ENCODE results near the gene XRN2.
A peak's percentile ranks its signal among the peaks of the same experiment; 100 is the strongest.

The XRN2 gene, protein sequence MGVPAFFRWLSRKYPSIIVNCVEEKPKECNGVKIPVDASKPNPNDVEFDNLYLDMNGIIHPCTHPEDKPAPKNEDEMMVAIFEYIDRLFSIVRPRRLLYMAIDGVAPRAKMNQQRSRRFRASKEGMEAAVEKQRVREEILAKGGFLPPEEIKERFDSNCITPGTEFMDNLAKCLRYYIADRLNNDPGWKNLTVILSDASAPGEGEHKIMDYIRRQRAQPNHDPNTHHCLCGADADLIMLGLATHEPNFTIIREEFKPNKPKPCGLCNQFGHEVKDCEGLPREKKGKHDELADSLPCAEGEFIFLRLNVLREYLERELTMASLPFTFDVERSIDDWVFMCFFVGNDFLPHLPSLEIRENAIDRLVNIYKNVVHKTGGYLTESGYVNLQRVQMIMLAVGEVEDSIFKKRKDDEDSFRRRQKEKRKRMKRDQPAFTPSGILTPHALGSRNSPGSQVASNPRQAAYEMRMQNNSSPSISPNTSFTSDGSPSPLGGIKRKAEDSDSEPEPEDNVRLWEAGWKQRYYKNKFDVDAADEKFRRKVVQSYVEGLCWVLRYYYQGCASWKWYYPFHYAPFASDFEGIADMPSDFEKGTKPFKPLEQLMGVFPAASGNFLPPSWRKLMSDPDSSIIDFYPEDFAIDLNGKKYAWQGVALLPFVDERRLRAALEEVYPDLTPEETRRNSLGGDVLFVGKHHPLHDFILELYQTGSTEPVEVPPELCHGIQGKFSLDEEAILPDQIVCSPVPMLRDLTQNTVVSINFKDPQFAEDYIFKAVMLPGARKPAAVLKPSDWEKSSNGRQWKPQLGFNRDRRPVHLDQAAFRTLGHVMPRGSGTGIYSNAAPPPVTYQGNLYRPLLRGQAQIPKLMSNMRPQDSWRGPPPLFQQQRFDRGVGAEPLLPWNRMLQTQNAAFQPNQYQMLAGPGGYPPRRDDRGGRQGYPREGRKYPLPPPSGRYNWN

DNA sequence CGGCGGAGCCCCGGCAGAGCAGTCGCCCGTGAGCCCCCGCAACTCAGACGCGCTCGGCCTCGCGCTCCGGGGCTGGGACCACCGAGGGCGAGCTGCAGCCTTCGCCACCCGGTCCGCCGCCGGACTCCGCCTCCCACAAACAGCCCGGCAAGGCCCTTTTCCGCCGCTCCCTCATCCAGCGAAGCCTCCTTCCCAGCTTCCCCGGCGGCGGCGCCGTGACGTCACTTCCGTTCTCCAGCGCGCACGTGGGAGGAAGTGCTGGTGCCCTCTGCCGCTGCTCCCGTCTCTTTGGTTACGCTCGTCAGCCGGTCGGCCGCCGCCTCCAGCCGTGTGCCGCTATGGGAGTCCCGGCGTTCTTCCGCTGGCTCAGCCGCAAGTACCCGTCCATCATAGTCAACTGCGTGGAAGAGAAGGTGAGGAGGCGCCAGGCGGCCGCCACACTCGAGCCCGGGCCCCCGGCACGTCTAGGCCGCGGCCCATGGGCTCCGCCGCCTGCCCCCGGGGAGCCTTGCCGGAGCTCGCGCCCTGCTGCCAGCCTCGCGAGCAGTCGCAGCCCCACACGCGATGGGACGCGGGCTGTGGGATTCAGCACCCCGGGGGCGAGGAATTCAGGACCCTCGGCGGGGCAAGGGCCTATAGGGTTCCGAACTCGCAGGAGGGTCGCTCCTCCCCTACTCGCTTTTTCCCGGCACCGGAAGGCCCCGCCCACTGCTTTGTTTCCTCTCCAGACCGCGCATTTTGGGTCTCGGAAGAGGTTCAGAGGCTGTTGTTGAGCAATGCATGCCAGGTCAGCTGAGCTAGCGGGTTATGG is at the start of gene XRN2:
Gene XRN2 (plus strand): TSS at position 271 of the 811 bp plus-strand sequence. CDS start 68 bp downstream, at position 339.
- H3K4me3 ChIP-seq (ENCODE audit: low read depth, low read length): peak within 1 kb of the TSS; percentile 97
- H3K9me3 ChIP-seq (ENCODE audit: control insufficient read depth, insufficient read depth, low read length): no peaks in the 10 kb centered on the region
- H3K27ac ChIP-seq (ENCODE audit: low read depth, low read length): peak within 1 kb of the TSS; percentile 99
- no peaks in the 10 kb centered on the region for H3K27me3 ChIP-seq (ENCODE audit: control insufficient read depth, insufficient read depth, low read length)
- H3K9ac ChIP-seq (ENCODE audit: low read depth, low read length): peak within 1 kb of the TSS; percentile 100
- peaks cover 14% of the 10 kb centered on the region for H3K4me1 ChIP-seq (ENCODE audit: control insufficient read depth, insufficient read depth, low read length)
- 0 out of 2 replicates have a peak, but pooled peaks cover 4% of the 10 kb centered on the region for H3K36me3 ChIP-seq (ENCODE audit: control insufficient read depth, insufficient read depth, low read length)

- H3K27ac ChIP-seq (ENCODE audit: low read depth, low read length): no peak overlapping the region
- no peak overlapping the region for H3K9ac ChIP-seq (ENCODE audit: low read depth, low read length)
- no peaks in the 10 kb centered on the region for H3K9me3 ChIP-seq (ENCODE audit: control insufficient read depth, insufficient read depth, low read length)
- no peaks in the 10 kb centered on the region for H3K4me1 ChIP-seq (ENCODE audit: control insufficient read depth, insufficient read depth, low read length)
- no peaks in the 10 kb centered on the region for H3K36me3 ChIP-seq (ENCODE audit: control insufficient read depth, insufficient read depth, low read length)
- no peak overlapping the region for H3K4me3 ChIP-seq (ENCODE audit: low read depth, low read length)
- no peaks in the 10 kb centered on the region for H3K27me3 ChIP-seq (ENCODE audit: control insufficient read depth, insufficient read depth, low read length)
These were observed 45.9 kb upstream of the XRN2 start for GRCh38 chr20:21257192-21257591.

- H3K9me3 ChIP-seq (ENCODE audit: control insufficient read depth, insufficient read depth, low read length): no peaks in the 10 kb centered on the region
- H3K4me1 ChIP-seq (ENCODE audit: control insufficient read depth, insufficient read depth, low read length): no peaks in the 10 kb centered on the region
- H3K9ac ChIP-seq (ENCODE audit: low read depth, low read length): no peak overlapping the region
- H3K27me3 ChIP-seq (ENCODE audit: control insufficient read depth, insufficient read depth, low read length): no peaks in the 10 kb centered on the region
- no peaks in the 10 kb centered on the region for H3K36me3 ChIP-seq (ENCODE audit: control insufficient read depth, insufficient read depth, low read length)
- no peak overlapping the region for H3K27ac ChIP-seq (ENCODE audit: low read depth, low read length)
- H3K4me3 ChIP-seq (ENCODE audit: low read depth, low read length): no peak overlapping the region
These were observed 44.7 kb upstream of the XRN2 start for GRCh38 chr20:21258411-21258810.

DNA sequence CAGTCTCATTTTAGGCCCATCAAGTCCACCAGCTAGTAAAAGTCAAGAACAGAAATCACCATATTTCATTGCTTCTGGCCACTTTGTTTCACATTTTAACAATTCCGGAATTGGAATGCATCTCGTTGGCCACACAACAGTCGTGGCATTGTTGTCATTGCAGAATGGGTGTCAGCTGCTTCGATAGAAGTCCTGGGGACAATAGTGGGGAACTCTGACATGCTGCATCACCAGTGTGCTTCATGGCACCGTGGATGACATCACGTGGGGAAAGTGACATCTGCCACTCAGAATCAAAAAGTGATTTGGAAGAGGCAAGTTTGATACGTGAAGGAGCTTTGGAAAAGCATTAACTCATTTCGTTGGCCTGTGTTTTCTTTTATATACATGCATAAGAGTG is 43.8 kb upstream of the XRN2 start:
- Histone ChIP-seq H3K4me1 (ENCODE audit: control insufficient read depth, insufficient read depth, low read length) (no peaks in the 10 kb centered on the region), H3K27ac (ENCODE audit: low read depth, low read length) (no peak overlapping the region), H3K4me3 (ENCODE audit: low read depth, low read length) (no peak overlapping the region), H3K27me3 (ENCODE audit: control insufficient read depth, insufficient read depth, low read length) (no peaks in the 10 kb centered on the region), H3K9ac (ENCODE audit: low read depth, low read length) (no peak overlapping the region), H3K9me3 (ENCODE audit: control insufficient read depth, insufficient read depth, low read length) (no peaks in the 10 kb centered on the region), H3K36me3 (ENCODE audit: control insufficient read depth, insufficient read depth, low read length) (no peaks in the 10 kb centered on the region)

GRCh38 chr20:21262812-21263211 is 40.3 kb upstream of the XRN2 start:
- Histone ChIP-seq H3K27ac (ENCODE audit: low read depth, low read length) (no peak overlapping the region), H3K27me3 (ENCODE audit: control insufficient read depth, insufficient read depth, low read length) (no peaks in the 10 kb centered on the region), H3K9me3 (ENCODE audit: control insufficient read depth, insufficient read depth, low read length) (no peaks in the 10 kb centered on the region), H3K4me3 (ENCODE audit: low read depth, low read length) (no peak overlapping the region), H3K36me3 (ENCODE audit: control insufficient read depth, insufficient read depth, low read length) (no peaks in the 10 kb centered on the region), H3K4me1 (ENCODE audit: control insufficient read depth, insufficient read depth, low read length) (no peaks in the 10 kb centered on the region), H3K9ac (ENCODE audit: low read depth, low read length) (no peak overlapping the region)

DNA sequence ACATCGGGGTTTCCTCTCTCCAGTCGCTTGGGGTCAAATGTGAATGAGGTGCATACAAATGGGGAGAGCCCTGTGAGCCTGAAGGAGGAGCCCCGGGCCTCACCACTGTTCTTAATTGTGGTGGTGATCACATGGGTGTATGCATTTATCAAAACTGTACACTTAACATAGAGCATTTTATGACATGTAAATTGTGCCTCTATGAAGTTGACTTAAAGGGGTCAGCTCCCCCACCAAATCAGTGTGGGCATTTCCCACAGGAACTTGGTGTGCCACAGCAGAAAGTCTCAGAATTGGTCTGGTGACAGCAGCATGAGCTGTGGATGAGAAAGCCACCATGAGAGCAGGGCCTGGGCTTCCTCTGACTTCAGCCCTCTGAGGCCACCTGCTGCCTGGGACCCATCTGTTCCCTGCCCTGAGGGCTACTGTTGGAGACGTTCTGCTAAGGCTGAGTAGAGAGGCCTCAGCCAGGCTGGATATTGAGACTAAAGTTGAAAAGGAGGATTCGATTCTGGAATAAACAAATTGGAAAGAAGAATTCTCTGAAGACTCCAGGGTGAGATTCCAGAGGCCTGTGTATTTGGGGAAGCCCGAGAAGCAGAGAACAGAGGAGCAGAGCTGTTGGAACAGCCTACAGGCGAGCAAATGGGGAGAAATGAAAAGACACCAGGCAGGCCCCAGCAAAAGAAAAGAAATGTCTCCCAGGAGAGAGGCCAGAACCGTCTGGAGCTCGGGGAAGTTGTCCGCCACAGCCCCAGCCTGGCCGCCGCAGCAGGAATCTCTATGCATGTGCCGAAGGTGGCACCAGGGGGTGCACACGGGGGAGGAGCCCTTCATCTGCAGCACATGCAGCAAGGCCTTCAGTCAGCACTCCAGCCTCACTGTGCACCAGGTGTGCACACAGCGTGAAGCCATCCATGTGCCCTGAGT is 37.6 kb upstream of the XRN2 start:
- H3K27me3 ChIP-seq (ENCODE audit: control insufficient read depth, insufficient read depth, low read length): no peaks in the 10 kb centered on the region
- no peaks in the 10 kb centered on the region for H3K9me3 ChIP-seq (ENCODE audit: control insufficient read depth, insufficient read depth, low read length)
- no peaks in the 10 kb centered on the region for H3K36me3 ChIP-seq (ENCODE audit: control insufficient read depth, insufficient read depth, low read length)
- no peaks in the 10 kb centered on the region for H3K4me1 ChIP-seq (ENCODE audit: control insufficient read depth, insufficient read depth, low read length)
- H3K4me3 ChIP-seq (ENCODE audit: low read depth, low read length): no peak overlapping the region
- H3K27ac ChIP-seq (ENCODE audit: low read depth, low read length): no peak overlapping the region
- H3K9ac ChIP-seq (ENCODE audit: low read depth, low read length): no peak overlapping the region

DNA sequence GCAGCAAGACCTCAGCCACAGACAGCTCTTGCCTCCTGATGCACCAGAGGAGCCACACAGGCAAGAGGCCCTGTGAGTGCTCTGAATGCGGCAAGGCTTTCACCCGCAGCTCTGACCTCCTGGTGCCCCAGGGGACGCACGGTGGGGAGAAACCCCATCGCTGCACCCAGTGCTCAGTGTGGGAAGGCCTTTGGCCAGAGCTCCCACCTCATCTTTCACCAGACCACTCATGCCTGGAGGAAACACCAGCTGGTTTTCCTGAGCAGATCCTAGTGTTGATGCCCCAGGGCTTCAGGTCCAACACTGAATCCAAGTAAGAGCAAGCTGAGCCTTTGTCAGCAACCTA is 37.0 kb upstream of the XRN2 start:
- Histone ChIP-seq H3K36me3 (ENCODE audit: control insufficient read depth, insufficient read depth, low read length) (no peaks in the 10 kb centered on the region), H3K27me3 (ENCODE audit: control insufficient read depth, insufficient read depth, low read length) (no peaks in the 10 kb centered on the region), H3K9ac (ENCODE audit: low read depth, low read length) (no peak overlapping the region), H3K9me3 (ENCODE audit: control insufficient read depth, insufficient read depth, low read length) (no peaks in the 10 kb centered on the region), H3K27ac (ENCODE audit: low read depth, low read length) (no peak overlapping the region), H3K4me3 (ENCODE audit: low read depth, low read length) (no peak overlapping the region), H3K4me1 (ENCODE audit: control insufficient read depth, insufficient read depth, low read length) (no peaks in the 10 kb centered on the region)

GRCh38 chr20:21269772-21270171 is 33.4 kb upstream of the XRN2 start:
- H3K4me1 ChIP-seq (ENCODE audit: control insufficient read depth, insufficient read depth, low read length): no peaks in the 10 kb centered on the region
- no peak overlapping the region for H3K27ac ChIP-seq (ENCODE audit: low read depth, low read length)
- no peaks in the 10 kb centered on the region for H3K9me3 ChIP-seq (ENCODE audit: control insufficient read depth, insufficient read depth, low read length)
- no peaks in the 10 kb centered on the region for H3K36me3 ChIP-seq (ENCODE audit: control insufficient read depth, insufficient read depth, low read length)
- no peak overlapping the region for H3K4me3 ChIP-seq (ENCODE audit: low read depth, low read length)
- H3K9ac ChIP-seq (ENCODE audit: low read depth, low read length): no peak overlapping the region
- no peaks in the 10 kb centered on the region for H3K27me3 ChIP-seq (ENCODE audit: control insufficient read depth, insufficient read depth, low read length)

DNA sequence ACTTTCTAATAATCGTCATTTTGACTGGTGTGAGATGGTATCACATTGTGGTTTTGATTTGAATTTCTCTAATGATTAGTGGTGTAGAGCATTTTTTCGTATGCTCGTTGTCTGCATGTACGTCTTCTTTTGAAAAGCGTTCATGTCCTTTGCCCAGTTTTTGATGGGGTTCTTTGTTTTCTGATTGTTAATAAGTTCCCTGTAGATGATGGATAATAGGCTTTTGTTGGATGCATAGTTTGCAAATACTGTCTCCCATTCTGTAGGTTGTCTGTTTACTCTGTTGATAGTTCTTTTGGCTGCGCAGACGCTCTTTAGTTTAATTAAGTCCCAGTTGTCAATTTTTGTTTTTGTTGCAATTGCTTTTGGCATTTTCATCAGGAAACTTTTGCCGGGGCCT is 32.3 kb upstream of the XRN2 start:
- Histone ChIP-seq H3K9me3 (ENCODE audit: control insufficient read depth, insufficient read depth, low read length) (no peaks in the 10 kb centered on the region), H3K27me3 (ENCODE audit: control insufficient read depth, insufficient read depth, low read length) (no peaks in the 10 kb centered on the region), H3K27ac (ENCODE audit: low read depth, low read length) (no peak overlapping the region), H3K4me3 (ENCODE audit: low read depth, low read length) (no peak overlapping the region), H3K36me3 (ENCODE audit: control insufficient read depth, insufficient read depth, low read length) (no peaks in the 10 kb centered on the region), H3K9ac (ENCODE audit: low read depth, low read length) (no peak overlapping the region), H3K4me1 (ENCODE audit: control insufficient read depth, insufficient read depth, low read length) (no peaks in the 10 kb centered on the region)

DNA sequence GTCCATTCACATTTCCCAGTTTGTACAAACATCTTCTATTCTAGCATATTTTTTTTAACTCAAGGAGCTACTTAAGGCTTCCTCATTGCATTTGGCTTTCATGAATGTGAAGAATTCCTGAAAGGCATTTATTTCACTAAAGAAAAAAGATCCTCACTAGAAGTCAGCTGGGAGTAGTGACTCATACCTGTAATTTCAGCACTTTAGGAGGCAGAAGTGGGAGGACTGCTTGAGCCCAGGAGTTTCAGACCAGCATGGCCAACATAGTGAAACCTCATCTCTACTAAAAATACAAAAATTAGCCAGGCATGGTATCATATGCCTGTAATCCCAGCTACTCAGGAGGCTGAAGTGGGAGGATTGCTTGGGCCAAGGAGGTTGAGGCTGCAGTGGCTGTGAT is 30.9 kb upstream of the XRN2 start:
- Histone ChIP-seq H3K27ac (ENCODE audit: low read depth, low read length) (no peak overlapping the region), H3K36me3 (ENCODE audit: control insufficient read depth, insufficient read depth, low read length) (no peaks in the 10 kb centered on the region), H3K27me3 (ENCODE audit: control insufficient read depth, insufficient read depth, low read length) (no peaks in the 10 kb centered on the region), H3K4me1 (ENCODE audit: control insufficient read depth, insufficient read depth, low read length) (no peaks in the 10 kb centered on the region), H3K9me3 (ENCODE audit: control insufficient read depth, insufficient read depth, low read length) (no peaks in the 10 kb centered on the region), H3K4me3 (ENCODE audit: low read depth, low read length) (no peak overlapping the region), H3K9ac (ENCODE audit: low read depth, low read length) (no peak overlapping the region)
